GM12801 (cell line): ENCODE measurements around the gene SERINC4.

Source experiments
- CTCF ChIP-seq: IDR thresholded peaks from one replicate; pipeline ENCODE4 v1.5.1; 2011; ENCODE audit warnings: control low read depth; ENCODE audit not compliant: insufficient read length; ENCODE audit errors: extremely low read depth

Gene SERINC4

GRCh38 chr15:43795197-43795596 is 4.8 kb downstream of the SERINC4 start:
- TF ChIP-seq CTCF = no peak

GRCh38 chr15:43794269-43795037 is 5.6 kb downstream of the SERINC4 start:
- TF ChIP-seq CTCF = no peak

GRCh38 chr15:43793647-43794046 is 6.4 kb downstream of the SERINC4 start:
- TF ChIP-seq CTCF = no peak

- TF ChIP-seq CTCF = no peak
These were observed 7.1 kb downstream of the SERINC4 start for GRCh38 chr15:43792761-43793476.

- no peak for TF ChIP-seq CTCF
These were observed 7.8 kb downstream of the SERINC4 start, which contains the start of gene SERF2 for GRCh38 chr15:43791993-43792760. Gene SERF2, plus strand, starts transcription at chr15:43792320. Its CDS starts 57 bp downstream, at chr15:43792377.

GRCh38 chr15:43789409-43789808 is 10.6 kb downstream of the SERINC4 start:
- TF ChIP-seq CTCF = no peak

GRCh38 chr15:43779016-43779415 is 21.0 kb downstream of the SERINC4 start:
- TF ChIP-seq CTCF = no peak
